SIG-M5 treated with dmso at 0.1 percent for 504 hours (cell line): ENCODE results near the gene NCKAP5.
"Not testable (repeated sequence)": the region's sequence is repeated elsewhere in the genome, so short reads cannot be mapped to it uniquely, and the experiment has no call there.

Experiments used
- DNase-seq: peaks from one replicate; lab custom pipeline; 2025; ENCODE audit not compliant: unreplicated experiment; lab: John Stamatoyannopoulos, UW

NCKAP5 gene

GRCh38 chr2:133525090-133525489, 43.2 kb downstream of the NCKAP5 start:
- no peak for DNase-seq

- DNase-seq: no peak
Observed at GRCh38 chr2:133523406-133523805, 44.9 kb downstream of the NCKAP5 start.

GRCh38 chr2:133522204-133522603, 46.1 kb downstream of the NCKAP5 start:
- DNase-seq: no peak

- DNase-seq: no peak
Observed at GRCh38 chr2:133521146-133521745, 47.0 kb downstream of the NCKAP5 start.

GRCh38 chr2:133519677-133520076, 48.6 kb downstream of the NCKAP5 start:
- not testable (repeated sequence) for DNase-seq

GRCh38 chr2:133518700-133519344, 49.4 kb downstream of the NCKAP5 start:
- no peak for DNase-seq

- no peak for DNase-seq
Observed at GRCh38 chr2:133517876-133518275, 50.4 kb downstream of the NCKAP5 start.

GRCh38 chr2:133516405-133517026, 51.7 kb downstream of the NCKAP5 start:
- no peak for DNase-seq

GRCh38 chr2:133515271-133515670, 53.0 kb downstream of the NCKAP5 start:
- no peak for DNase-seq

GRCh38 chr2:133513893-133514292, 54.4 kb downstream of the NCKAP5 start:
- no peak for DNase-seq

- no peak for DNase-seq
Observed at GRCh38 chr2:133512121-133512520, 56.1 kb downstream of the NCKAP5 start.

GRCh38 chr2:133511679-133512078, 56.6 kb downstream of the NCKAP5 start:
- DNase-seq: no peak

GRCh38 chr2:133509777-133510176, 58.5 kb downstream of the NCKAP5 start:
- no peak for DNase-seq

GRCh38 chr2:133508546-133509165, 59.6 kb downstream of the NCKAP5 start:
- DNase-seq: no peak

- no peak for DNase-seq
Observed at GRCh38 chr2:133506996-133507395, 61.3 kb downstream of the NCKAP5 start.

- DNase-seq: peak; percentile 33
Observed at GRCh38 chr2:133504566-133505505, 63.4 kb downstream of the NCKAP5 start.

- no peak for DNase-seq
Observed at GRCh38 chr2:133503927-133504326, 64.3 kb downstream of the NCKAP5 start.

- DNase-seq: no peak
Observed at GRCh38 chr2:133503323-133503722, 64.9 kb downstream of the NCKAP5 start.

GRCh38 chr2:133502678-133503077, 65.6 kb downstream of the NCKAP5 start:
- no peak for DNase-seq

- DNase-seq: no peak
Observed at GRCh38 chr2:133500917-133501316, 67.3 kb downstream of the NCKAP5 start.
